HepG2 (cell line): ENCODE data around the gene IMPDH2. TPM values are rescaled to one million over a fixed set of nuclear protein-coding genes. Genes with fewer than 3 reads are reported as not detected.

Source experiments
- ATRX ChIP-seq: sonication (generic); formaldehyde crosslinking; IDR thresholded peaks from 2 replicates; pipeline ENCODE4 v1.4.0; 2020; ENCODE audit warnings: missing genetic modification reagents, borderline replicate concordance
- CHD2 ChIP-seq: IDR thresholded peaks from 2 replicates; pipeline ENCODE4 v1.6.1; 2011; ENCODE audit warnings: low read depth, low read length, improper control_type of control experiment
- ELF3 ChIP-seq: IDR thresholded peaks from 2 replicates; pipeline ENCODE4 v1.6.1; 2016; ENCODE audit warnings: missing genetic modification reagents, missing compliant biosample characterization
- NFKB2 ChIP-seq: sonication (generic); formaldehyde crosslinking; IDR thresholded peaks from 2 replicates; pipeline ENCODE4 v1.4.0; 2020; ENCODE audit warnings: missing genetic modification reagents, borderline replicate concordance
- NFYB ChIP-seq: sonication (generic); formaldehyde crosslinking; IDR thresholded peaks from 2 replicates; pipeline ENCODE4 v1.4.0; 2020; ENCODE audit warnings: missing genetic modification reagents
- NR2F2 ChIP-seq: IDR thresholded peaks from 2 replicates; pipeline ENCODE4 v1.6.1; 2012; ENCODE audit warnings: low read depth, inconsistent platforms, borderline replicate concordance
- PHF8 ChIP-seq: sonication (generic); formaldehyde crosslinking; IDR thresholded peaks from 2 replicates; pipeline ENCODE4 v1.5.0; 2020; ENCODE audit warnings: missing genetic modification reagents
- PRDM10 ChIP-seq: sonication (generic); formaldehyde crosslinking; IDR thresholded peaks from 2 replicates; pipeline ENCODE4 v1.4.0; 2020; ENCODE audit warnings: low read depth, missing genetic modification reagents
- SOX13 ChIP-seq, 3 experiments: fragments of 450-650 bp in 1 of 3; sonication (generic) in 1 of 3; formaldehyde crosslinking in 1 of 3; IDR thresholded peaks in 2 of 3; conservative IDR thresholded peaks in 1 of 3; 2 replicates each; pipeline versions ENCODE4 v1.5.0 to v1.6.1; 2016 to 2020; ENCODE audit warnings: antibody characterized with exemption in 1 of 3, mild to moderate bottlenecking in 1 of 3, missing compliant biosample characterization in 1 of 3, missing genetic modification reagents in 1 of 3, moderate library complexity in 1 of 3
- U2AF2 ChIP-seq: fragments of 200-400 bp; formaldehyde crosslinking; IDR thresholded peaks from 2 replicates; pipeline ENCODE4 v1.6.1; 2017; ENCODE audit warnings: low read depth, mild to moderate bottlenecking, low read length
- ZBTB44 ChIP-seq: sonication (generic); formaldehyde crosslinking; IDR thresholded peaks from 2 replicates; pipeline ENCODE4 v1.4.0; 2020; ENCODE audit warnings: missing genetic modification reagents
- ZBTB7B ChIP-seq: sonication (generic); formaldehyde crosslinking; IDR thresholded peaks from 2 replicates; pipeline ENCODE4 v1.4.0; 2020; ENCODE audit warnings: missing genetic modification reagents
- ZNF30 ChIP-seq: sonication (generic); formaldehyde crosslinking; IDR thresholded peaks from 2 replicates; pipeline ENCODE4 v1.5.0; 2020; ENCODE audit warnings: mild to moderate bottlenecking, missing genetic modification reagents
- ZNF607 ChIP-seq: sonication (generic); formaldehyde crosslinking; IDR thresholded peaks from 2 replicates; pipeline ENCODE4 v1.5.1; 2020; ENCODE audit warnings: missing genetic modification reagents, mild to moderate bottlenecking, borderline replicate concordance
- ZNF639 ChIP-seq: conservative IDR thresholded peaks from 2 replicates; pipeline ENCODE4 v1.6.1; 2018; ENCODE audit warnings: missing genetic modification reagents
- ZNF674 ChIP-seq: sonication (generic); formaldehyde crosslinking; IDR thresholded peaks from 2 replicates; pipeline ENCODE4 v1.5.0; 2020; ENCODE audit warnings: low read depth, mild to moderate bottlenecking, missing genetic modification reagents
- ZNF740 ChIP-seq: sonication (generic); formaldehyde crosslinking; IDR thresholded peaks from 2 replicates; pipeline ENCODE4 v1.4.0; 2020; ENCODE audit warnings: missing genetic modification reagents
- ZNF770 ChIP-seq: sonication (generic); formaldehyde crosslinking; IDR thresholded peaks from 2 replicates; pipeline ENCODE4 v1.5.0; 2020; ENCODE audit warnings: mild to moderate bottlenecking, missing genetic modification reagents
- polyA plus RNA-seq, 8 experiments: library from polyadenylated mRNA; depleted of rRNA in 3 of 8; stranded (reverse) in 7 of 8; unstranded in 1 of 8; fragments of >200 nt; fragmentation: Illumina TruSeq in 4 of 8; extraction: Trizol in 4 of 8; gene quantifications; 2 replicates each; pipeline versions ENCODE4 v1.2.1 to v1.2.3, GENCODE V29; 2011 to 2016; ENCODE audit warnings: low read depth in 4 of 8, missing spikeins in 1 of 8, mixed read lengths in 1 of 8; ENCODE audit not compliant: insufficient read depth in 1 of 8
- total RNA-seq, 5 experiments: library from RNA; depleted of rRNA; stranded (reverse); fragments of >200 nt; fragmentation: Illumina TruSeq; extraction: Trizol; gene quantifications; 2 replicates each; pipeline ENCODE4 v1.2.3, GENCODE V29; 2016; ENCODE audit warnings: low read depth in 1 of 5

Gene IMPDH2
- total and polyA plus RNA-seq, 2 of the 13 experiments (the other 11 are each of a cell fraction or from before 2014, with no cell fraction given) = 248 to 260 TPM

- TF ChIP-seq ZBTB7B (CRISPR knock-in tag) = peak; percentile 70; the same call in 1 of the 2 replicates
- TF ChIP-seq ZNF740 (CRISPR knock-in tag) = no peak
- TF ChIP-seq ZBTB44 (CRISPR knock-in tag) = no peak
- peak; percentile 62; the same call in 1 of the 2 replicates for TF ChIP-seq ZNF674 (CRISPR knock-in tag)
- 0 out of 2 replicates have a peak, but pooled peaks have one; percentile 53 for TF ChIP-seq ZNF607 (CRISPR knock-in tag)
- no peak for TF ChIP-seq PRDM10 (CRISPR knock-in tag)
- peak; percentile 83 for TF ChIP-seq PHF8
- 0 out of 2 replicates have a peak, but pooled peaks have one; percentile 32 for TF ChIP-seq ZNF30
- TF ChIP-seq CHD2 = peak; percentile 84
- TF ChIP-seq ELF3 (CRISPR knock-in tag) = no peak; the same call in 1 of the 2 replicates
- TF ChIP-seq ATRX (CRISPR knock-in tag) = no peak
- peak; percentile 15; the same call in 1 of the 2 replicates for TF ChIP-seq NR2F2
- peak; percentile 35 for TF ChIP-seq NFKB2 (CRISPR knock-in tag)
- TF ChIP-seq ZNF639 (CRISPR knock-in tag) = peak; percentile 95
- TF ChIP-seq U2AF2 = no peak
- TF ChIP-seq NFYB (CRISPR knock-in tag) = no peak; the same call in 1 of the 2 replicates
- no peak for TF ChIP-seq SOX13 (IDR thresholded peaks at IDR 0.05)
- TF ChIP-seq SOX13 (CRISPR knock-in tag; conservative IDR thresholded peaks at IDR 0.05 in 1 of 2, IDR thresholded peaks at IDR 0.05 in 1 of 2) = 0 out of 4 replicates have a peak, but pooled peaks of 1 of the 2 experiments have one; percentile 4
- TF ChIP-seq ZNF770 = peak; percentile 77; the same call in 1 of the 2 replicates
Measured at GRCh38 chr3:49021813-49022687, 7.1 kb downstream of the IMPDH2 start, which contains the start of gene NDUFAF3 (continued).
